Right lobe of liver (tissue), 6 donors: ENCODE results near the gene ABCF2. TPM values are rescaled to one million over a fixed set of nuclear protein-coding genes. Genes with fewer than 3 reads are reported as not detected.

Source experiments
- ATAC-seq, 4 donors: fragments of 200-7000 bp; cut with Tn5 transposase; one replicate each; pipeline ENCODE4 v1.9.1; 2020; ENCODE audit warnings: mild to moderate bottlenecking in 4 of 4, moderate library complexity in 4 of 4
- DNase-seq, 3 donors: peaks; one replicate each; pipeline ENCODE4 v3.0.0-alpha.2; 2020
- H3K27ac ChIP-seq, 3 donors: fragments of 200-600 bp; one replicate each; pipeline ENCODE4 v1.8.0; 2022
- H3K27me3 ChIP-seq, 2 donors: fragments of 200-600 bp; one replicate each; pipeline ENCODE4 v1.8.0; 2022
- H3K36me3 ChIP-seq, 4 donors: fragments of 200-600 bp; sonication (generic) in 1 of 4; one replicate each; pipeline versions ENCODE4 v1.5.1 to v1.8.0; 2017 to 2022; ENCODE audit warnings: control low read depth in 1 of 4
- H3K4me1 ChIP-seq, 4 donors: fragments of 200-600 bp; sonication (generic) in 1 of 4; one replicate each; pipeline versions ENCODE4 v1.5.1 to v1.8.0; 2017 to 2022; ENCODE audit warnings: control low read depth in 1 of 4
- H3K4me3 ChIP-seq, 3 donors: fragments of 200-600 bp; one replicate each; pipeline ENCODE4 v1.8.0; 2022
- H3K9me3 ChIP-seq, 4 donors: fragments of 200-600 bp; sonication (generic) in 1 of 4; one replicate each; pipeline versions ENCODE4 v1.5.1 to v1.8.0; 2017 to 2022; ENCODE audit warnings: control low read depth in 1 of 4
- CTCF ChIP-seq, 4 donors: fragments of 200-600 bp in 3 of 4; fragments of 450-650 bp in 1 of 4; IDR thresholded peaks; one replicate each; pipeline versions ENCODE4 v1.5.1 to v1.8.0; 2016 to 2022; ENCODE audit warnings: antibody characterized with exemption in 4 of 4, mild to moderate bottlenecking in 2 of 4
- POLR2A ChIP-seq: fragments of 450-650 bp; IDR thresholded peaks from one replicate; pipeline ENCODE4 v1.6.1; 2017; ENCODE audit warnings: antibody characterized with exemption, mild to moderate bottlenecking
- WGBS: methylation state at CpG from one replicate; pipeline ENCODE4 v1.1.6; 2018; ENCODE audit warnings: low coverage, low lambda C conversion rate; ENCODE audit not compliant: insufficient coverage; ENCODE audit errors: missing lambda C conversion rate; 5-methylcytosine and 5-hydroxymethylcytosine counted together
- intact Hi-C, 2 donors: fragments of 100-400 bp; cut with DNase I; formaldehyde crosslinking; loops; one replicate each; pipeline versions ENCODE4 v1.11.2 to v1.14.1; 2022
- total RNA-seq, 6 experiments: library from RNA; depleted of rRNA in 2 of 6; stranded (reverse); fragments of >200 nt in 2 of 6; fragmentation: NEBNext Ultra II Directional in 3 of 6; extraction: Animal tissue kit (Norgen Biotek cat#: 25700) in 3 of 6; gene quantifications; one replicate each; pipeline versions ENCODE4 v1.1.0 to v1.2.4, GENCODE V29; 2016 to 2023
- donor health status: DM: no; HTN: yes; CAD: no.
- donor health status: DM: no; HTN: no; CAD: no.
- donor health status: DM: no; HTN: no; CAD: no.
- donor health status: DM: no; HTN: yes; CAD: no.
- donor health status: DM: no; HTN: yes; CAD: no.

Gene ABCF2
- total RNA-seq, 6 experiments from 2014 or later: 7.3 to 22.3 (median 11.4) TPM

- no peak for TF ChIP-seq POLR2A
- TF ChIP-seq CTCF (IDR thresholded peaks at IDR 0.05): no peak
- 40% methylated on average over 1 of the region's 9 CpGs for WGBS
- no peak for ATAC-seq
- no peaks in the 10 kb centered on the region for H3K27me3 ChIP-seq
- H3K27ac ChIP-seq: no peak overlapping the region
- H3K4me1 ChIP-seq: peaks cover 0 to 16% (median 8%) of the 10 kb centered on the region in 4 donors
- peaks cover 0 to 23% (median 0%) of the 10 kb centered on the region in 4 donors for H3K36me3 ChIP-seq
- intact Hi-C loops: no loop called here
- H3K4me3 ChIP-seq: peak overlapping the region in 2 of 3 donors; percentile 97 to 98
- no peak for DNase-seq
- H3K9me3 ChIP-seq: no peaks in the 10 kb centered on the region
Observed at GRCh38 chr7:151233804-151234203, 6.8 kb upstream of the ABCF2 start.

GRCh38 chr7:151232917-151233701, 6.1 kb upstream of the ABCF2 start:
- DNase-seq (no peak), ATAC-seq (peak; percentile 16 to 47 (median 39))
- no peaks in the 10 kb centered on the region for H3K9me3 ChIP-seq
- peak overlapping the region; percentile 51 to 80 (median 61) for H3K27ac ChIP-seq
- H3K4me1 ChIP-seq: peaks cover 0 to 17% (median 8%) of the 10 kb centered on the region in 4 donors
- 0% methylated on average over 20 of the region's 36 CpGs for WGBS
- H3K36me3 ChIP-seq: peaks cover 0 to 23% (median 0%) of the 10 kb centered on the region in 4 donors
- peak overlapping the region; percentile 94 to 98 (median 97) for H3K4me3 ChIP-seq
- no peaks in the 10 kb centered on the region for H3K27me3 ChIP-seq
- TF ChIP-seq POLR2A (no peak), CTCF (IDR thresholded peaks at IDR 0.05) (no peak)
- intact Hi-C loops: no loop called here

- Histone ChIP-seq H3K9me3 (no peaks in the 10 kb centered on the region), H3K36me3 (peaks cover 0 to 17% (median 0%) of the 10 kb centered on the region in 4 donors), H3K4me1 (peaks cover 0 to 21% (median 8%) of the 10 kb centered on the region in 4 donors), H3K27me3 (no peaks in the 10 kb centered on the region), H3K4me3 (peak within 1 kb of the TSS; percentile 94 to 98 (median 97)), H3K27ac (peak within 1 kb of the TSS; percentile 51 to 80 (median 61))
- ATAC-seq (peak; percentile 94 to 98 (median 96)), DNase-seq (peak; percentile 95 to 96 (median 95))
- WGBS: 1% methylated on average over 12 of the region's 79 CpGs
- intact Hi-C loops: no loop called here
- peak; percentile 76 for TF ChIP-seq POLR2A
- TF ChIP-seq CTCF (IDR thresholded peaks at IDR 0.05): no peak
Observed at GRCh38 chr7:151232091-151232916, 5.3 kb upstream of the ABCF2 start, which contains the start of gene CHPF2. Gene CHPF2, plus strand, starts transcription at chr7:151232483. Its CDS starts 1,529 bp downstream, at chr7:151234012.

GRCh38 chr7:151231080-151231479, 4.1 kb upstream of the ABCF2 start:
- TF ChIP-seq POLR2A (no peak), CTCF (IDR thresholded peaks at IDR 0.05) (no peak)
- no peak for ATAC-seq
- no peak overlapping the region for H3K27ac ChIP-seq
- no peak overlapping the region for H3K4me3 ChIP-seq
- DNase-seq: no peak
- intact Hi-C loops: no loop called here
- H3K9me3 ChIP-seq: no peaks in the 10 kb centered on the region
- H3K36me3 ChIP-seq: peaks cover 0 to 6% (median 0%) of the 10 kb centered on the region in 4 donors
- 89% methylated on average over 1 of the region's 1 CpG for WGBS
- peaks cover 0 to 25% (median 10%) of the 10 kb centered on the region in 4 donors for H3K4me1 ChIP-seq
- H3K27me3 ChIP-seq: no peaks in the 10 kb centered on the region
